Right lobe of liver (tissue), 6 donors: ENCODE data around the gene CUL7. TPM values are rescaled to one million over a fixed set of nuclear protein-coding genes. Genes with fewer than 3 reads are reported as not detected.
A peak's percentile ranks its signal among the peaks of the same experiment; 100 is the strongest.

Source experiments
- ATAC-seq, 4 donors: fragments of 200-7000 bp; cut with Tn5 transposase; one replicate each; pipeline ENCODE4 v1.9.1; 2020; ENCODE audit warnings: mild to moderate bottlenecking in 4 of 4, moderate library complexity in 4 of 4
- DNase-seq, 3 donors: peaks; one replicate each; pipeline ENCODE4 v3.0.0-alpha.2; 2020
- H3K27ac ChIP-seq, 3 donors: fragments of 200-600 bp; one replicate each; pipeline ENCODE4 v1.8.0; 2022
- H3K27me3 ChIP-seq, 2 donors: fragments of 200-600 bp; one replicate each; pipeline ENCODE4 v1.8.0; 2022
- H3K36me3 ChIP-seq, 4 donors: fragments of 200-600 bp; sonication (generic) in 1 of 4; one replicate each; pipeline versions ENCODE4 v1.5.1 to v1.8.0; 2017 to 2022; ENCODE audit warnings: control low read depth in 1 of 4
- H3K4me1 ChIP-seq, 4 donors: fragments of 200-600 bp; sonication (generic) in 1 of 4; one replicate each; pipeline versions ENCODE4 v1.5.1 to v1.8.0; 2017 to 2022; ENCODE audit warnings: control low read depth in 1 of 4
- H3K4me3 ChIP-seq, 3 donors: fragments of 200-600 bp; one replicate each; pipeline ENCODE4 v1.8.0; 2022
- H3K9me3 ChIP-seq, 4 donors: fragments of 200-600 bp; sonication (generic) in 1 of 4; one replicate each; pipeline versions ENCODE4 v1.5.1 to v1.8.0; 2017 to 2022; ENCODE audit warnings: control low read depth in 1 of 4
- CTCF ChIP-seq, 4 donors: fragments of 200-600 bp in 3 of 4; fragments of 450-650 bp in 1 of 4; IDR thresholded peaks; one replicate each; pipeline versions ENCODE4 v1.5.1 to v1.8.0; 2016 to 2022; ENCODE audit warnings: antibody characterized with exemption in 4 of 4, mild to moderate bottlenecking in 2 of 4
- POLR2A ChIP-seq: fragments of 450-650 bp; IDR thresholded peaks from one replicate; pipeline ENCODE4 v1.6.1; 2017; ENCODE audit warnings: antibody characterized with exemption, mild to moderate bottlenecking
- WGBS: methylation state at CpG from one replicate; pipeline ENCODE4 v1.1.6; 2018; ENCODE audit warnings: low coverage, low lambda C conversion rate; ENCODE audit not compliant: insufficient coverage; ENCODE audit errors: missing lambda C conversion rate; 5-methylcytosine and 5-hydroxymethylcytosine counted together
- intact Hi-C, 2 donors: fragments of 100-400 bp; cut with DNase I; formaldehyde crosslinking; loops; one replicate each; pipeline versions ENCODE4 v1.11.2 to v1.14.1; 2022
- total RNA-seq, 6 experiments: library from RNA; depleted of rRNA in 2 of 6; stranded (reverse); fragments of >200 nt in 2 of 6; fragmentation: NEBNext Ultra II Directional in 3 of 6; extraction: Animal tissue kit (Norgen Biotek cat#: 25700) in 3 of 6; gene quantifications; one replicate each; pipeline versions ENCODE4 v1.1.0 to v1.2.4, GENCODE V29; 2016 to 2023
- donor health status: DM: no; HTN: yes; CAD: no.
- donor health status: DM: no; HTN: no; CAD: no.
- donor health status: DM: no; HTN: no; CAD: no.
- donor health status: DM: no; HTN: yes; CAD: no.
- donor health status: DM: no; HTN: yes; CAD: no.

CUL7 gene
- total RNA-seq, 6 experiments from 2014 or later: 6.5 to 12.7 (median 8.8) TPM

GRCh38 chr6:43013843-43014433, 39.7 kb downstream of the CUL7 start, which contains the start of the genes KLHDC3 and MEA1:
KLHDC3 (plus strand) TSS chr6:43014249; CDS start chr6:43017193, 2,944 bp downstream.
MEA1 (minus strand) TSS chr6:43013946; CDS start chr6:43013813, 133 bp downstream.
- intact Hi-C loops: no loop called here
- no peaks in the 10 kb centered on the region for H3K27me3 ChIP-seq
- H3K36me3 ChIP-seq: peaks cover 0 to 42% (median 7%) of the 10 kb centered on the region in 4 donors
- H3K4me1 ChIP-seq: peaks cover 0 to 26% (median 7%) of the 10 kb centered on the region in 4 donors
- H3K27ac ChIP-seq: peak within 1 kb of the TSS; percentile 1 to 69 (median 51)
- H3K9me3 ChIP-seq: no peaks in the 10 kb centered on the region
- no peak for TF ChIP-seq CTCF (IDR thresholded peaks at IDR 0.05)
- TF ChIP-seq POLR2A: peak; percentile 34
- WGBS: under 1% methylated on average over 45 of the region's 51 CpGs
- peak; percentile 98 to 99 (median 99) for DNase-seq
- H3K4me3 ChIP-seq: peak within 1 kb of the TSS; percentile 66 to 71 (median 70)
- peak; percentile 97 to 99 (median 98) for ATAC-seq

- peak overlapping the region in 2 of 3 donors; percentile 51 to 69 for H3K27ac ChIP-seq
Measured at GRCh38 chr6:43013097-43013842, 40.4 kb downstream of the CUL7 start.

GRCh38 chr6:43012364-43012763, 41.3 kb downstream of the CUL7 start:
- H3K4me1 ChIP-seq: peaks cover 0 to 26% (median 7%) of the 10 kb centered on the region in 4 donors
- intact Hi-C loops: no loop called here
- ATAC-seq (no peak), DNase-seq (peak in 1 of 3 donors; percentile 32)
- no peaks in the 10 kb centered on the region for H3K9me3 ChIP-seq
- H3K27ac ChIP-seq: no peak overlapping the region
- TF ChIP-seq POLR2A (no peak), CTCF (IDR thresholded peaks at IDR 0.05) (no peak)
- no peaks in the 10 kb centered on the region for H3K27me3 ChIP-seq
- no peak overlapping the region for H3K4me3 ChIP-seq
- peaks cover 0 to 36% (median 1%) of the 10 kb centered on the region in 4 donors for H3K36me3 ChIP-seq
- 43% methylated on average over 1 of the region's 6 CpGs for WGBS

More at GRCh38 chr6:43013097-43013842, 40.4 kb downstream of the CUL7 start:
- no peaks in the 10 kb centered on the region for H3K27me3 ChIP-seq
- intact Hi-C loops: no loop called here
- H3K4me1 ChIP-seq: peaks cover 0 to 26% (median 7%) of the 10 kb centered on the region in 4 donors
- no peak for ATAC-seq
- DNase-seq: peak in 1 of 3 donors; percentile 54
- WGBS: 4% methylated on average over 20 of the region's 25 CpGs
- H3K36me3 ChIP-seq: peaks cover 0 to 37% (median 5%) of the 10 kb centered on the region in 4 donors
- H3K9me3 ChIP-seq: no peaks in the 10 kb centered on the region
- peak overlapping the region; percentile 66 to 71 (median 70) for H3K4me3 ChIP-seq
- no peak for TF ChIP-seq CTCF (IDR thresholded peaks at IDR 0.05)

GRCh38 chr6:43011207-43011606, 42.4 kb downstream of the CUL7 start:
- Histone ChIP-seq H3K27ac (no peak overlapping the region), H3K4me3 (no peak overlapping the region), H3K4me1 (peaks cover 0 to 20% (median 7%) of the 10 kb centered on the region in 4 donors), H3K36me3 (peaks cover 0 to 38% (median 2%) of the 10 kb centered on the region in 4 donors), H3K27me3 (no peaks in the 10 kb centered on the region), H3K9me3 (no peaks in the 10 kb centered on the region)
- ATAC-seq (no peak), DNase-seq (peak in 1 of 3 donors; percentile 43)
- WGBS: 80% methylated on average over 3 of the region's 6 CpGs
- no peak for TF ChIP-seq CTCF (IDR thresholded peaks at IDR 0.05)
- TF ChIP-seq POLR2A: no peak
- intact Hi-C loops: no loop called here
